ENCODE measurements around the gene GJC2. TPM values are rescaled to one million over a fixed set of nuclear protein-coding genes. Genes with fewer than 3 reads are reported as not detected.

Gene GJC2
- total RNA-seq, 1 experiment from 2014 or later: 0.76 TPM

GRCh38 chr1:228141226-228142044, 8.3 kb upstream of the GJC2 start:
- ChIA-PET CTCF (no interaction called here), RAD21 (ENCODE audit: low non-redundant PET in 1 of 2, low total read pairs in 2 of 2, uncharacterized antibody in 2 of 2, unreplicated experiment in 2 of 2) (no interaction called here)
- H4K20me1 ChIP-seq (ENCODE audit: insufficient read depth): no peaks in the 10 kb centered on the region

More at GRCh38 chr1:228141226-228142044, 8.3 kb upstream of the GJC2 start:
- peak overlapping the region; percentile 79; the same call in 1 of the 2 replicates for H3K27ac ChIP-seq (ENCODE audit: low read depth, low read length)
- intact Hi-C loops (cut with micrococcal nuclease): loop anchor here (2.0 kb wide), 1 partner anchor 33 kb away; the partner anchor contains the start of gene MRPL55
- TF ChIP-seq SRF (IDR thresholded peaks at IDR 0.05; ENCODE audit: low read depth) (no peak), CEBPB (IDR thresholded peaks at IDR 0.05; ENCODE audit: low read depth) (no peak), TCF7L2 (IDR thresholded peaks at IDR 0.05; ENCODE audit: borderline replicate concordance, extremely low read depth, insufficient read depth, insufficient read length) (no peak), CBX3 (IDR thresholded peaks at IDR 0.05; ENCODE audit: low read depth) (no peak), ELF1 (IDR thresholded peaks at IDR 0.05; ENCODE audit: borderline replicate concordance, low read depth) (no peak), EGR1 (IDR thresholded peaks at IDR 0.05; ENCODE audit: low read depth) (no peak), ZBTB33 (IDR thresholded peaks at IDR 0.05; ENCODE audit: extremely low read depth, insufficient replicate concordance, low read length) (no peak)
- TF ChIP-seq, protein P1, sequence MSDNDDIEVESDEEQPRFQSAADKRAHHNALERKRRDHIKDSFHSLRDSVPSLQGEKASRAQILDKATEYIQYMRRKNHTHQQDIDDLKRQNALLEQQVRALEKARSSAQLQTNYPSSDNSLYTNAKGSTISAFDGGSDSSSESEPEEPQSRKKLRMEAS (IDR thresholded peaks at IDR 0.05): no peak
- no peak for ATAC-seq
- H3K79me2 ChIP-seq (ENCODE audit: insufficient read depth, low read length): peaks cover 58% of the 10 kb centered on the region
- H3K36me3 ChIP-seq (ENCODE audit: control insufficient read depth in 1 of 2, insufficient read depth in 2 of 2, low read length in 2 of 2): no peaks in the 10 kb centered on the region
- H3K9me3 ChIP-seq (ENCODE audit: control insufficient read depth in 1 of 2, insufficient read depth in 1 of 2, low read depth in 1 of 2, low read length in 2 of 2): no peaks in the 10 kb centered on the region
- no peak for DNase-seq (ENCODE audit: low read depth, low spot score)
- H3K4me2 ChIP-seq (ENCODE audit: low read length): peak overlapping the region; percentile 99
- POLR2A ChIA-PET: no interaction called here
- peaks cover 0 to 17% of the 10 kb centered on the region in 2 experiments; a peak in 3 of 4 replicates for H3K4me1 ChIP-seq (ENCODE audit: control insufficient read depth in 1 of 2, insufficient read depth in 2 of 2, low read length in 2 of 2)
- H3K27me3 ChIP-seq (ENCODE audit: insufficient read depth, low read length): peaks cover 1% of the 10 kb centered on the region; the same call in 1 of the 2 replicates
- H3K9ac ChIP-seq (ENCODE audit: low read length): peak overlapping the region; percentile 93
- H3K9me2 ChIP-seq (ENCODE audit: insufficient read depth): no peaks in the 10 kb centered on the region
- BruUV-seq (replicated peaks): no TSS peak
- H2AFZ ChIP-seq (ENCODE audit: low read depth, low read length, poor library complexity, severe bottlenecking): no peak overlapping the region
- peak overlapping the region; percentile 98 for H3K4me3 ChIP-seq (replicated peaks in 1 of 2; ENCODE audit: low read depth in 1 of 2, low read length in 2 of 2)

All from HCT116 (cell line).